Neural crest cell (in vitro differentiated cells): ENCODE data around the gene CSNK1G1. TPM values are rescaled to one million over a fixed set of nuclear protein-coding genes. Genes with fewer than 3 reads are reported as not detected.

Experiments
- DNase-seq: peaks from one replicate; pipeline ENCODE4 v3.0.0; 2021; ENCODE audit warnings: low read depth, mixed read lengths, low spot score
- H3K27ac Mint-ChIP-seq: one replicate; pipeline ENCODE4 v1.8.0; 2021; ENCODE audit warnings: mild to moderate bottlenecking, mixed read lengths; ENCODE audit not compliant: unreplicated experiment
- H3K27me3 Mint-ChIP-seq: 2 replicates; pipeline ENCODE4 v1.8.0; 2021; ENCODE audit warnings: low read depth, mild to moderate bottlenecking, mixed read lengths
- H3K36me3 Mint-ChIP-seq: 2 replicates; pipeline ENCODE4 v1.8.0; 2021; ENCODE audit warnings: low read depth, mild to moderate bottlenecking, mixed read lengths
- H3K4me1 Mint-ChIP-seq: 2 replicates; pipeline ENCODE4 v1.8.0; 2021; ENCODE audit warnings: mixed read lengths
- H3K4me3 Mint-ChIP-seq: one replicate; pipeline ENCODE4 v1.8.0; 2021; ENCODE audit warnings: mild to moderate bottlenecking, mixed read lengths
- H3K9me3 Mint-ChIP-seq: 2 replicates; pipeline ENCODE4 v1.8.0; 2021; ENCODE audit warnings: mixed read lengths
- CTCF ChIP-seq: fragments of 200-600 bp; sonication (generic); conservative IDR thresholded peaks from 2 replicates; pipeline ENCODE4 v1.5.0; 2021; ENCODE audit warnings: antibody characterized with exemption, mild to moderate bottlenecking
- total RNA-seq: library from RNA; stranded (reverse); gene quantifications from 2 replicates; pipeline ENCODE4 v1.2.1, GENCODE V29; 2021

The CSNK1G1 gene
- total RNA-seq, 1 donor from 2014 or later: 15.5 TPM

- TF ChIP-seq CTCF: no peak
- no peaks in the 10 kb centered on the region for H3K36me3 Mint-ChIP-seq
- H3K4me3 Mint-ChIP-seq: no peak overlapping the region
- H3K4me1 Mint-ChIP-seq: peaks cover 11% of the 10 kb centered on the region
- no peak overlapping the region for H3K27ac Mint-ChIP-seq
- H3K9me3 Mint-ChIP-seq: no peaks in the 10 kb centered on the region
- no peaks in the 10 kb centered on the region for H3K27me3 Mint-ChIP-seq
- DNase-seq: no peak
These were observed 71.9 kb downstream of the CSNK1G1 start for GRCh38 chr15:64284042-64284441.

DNA sequence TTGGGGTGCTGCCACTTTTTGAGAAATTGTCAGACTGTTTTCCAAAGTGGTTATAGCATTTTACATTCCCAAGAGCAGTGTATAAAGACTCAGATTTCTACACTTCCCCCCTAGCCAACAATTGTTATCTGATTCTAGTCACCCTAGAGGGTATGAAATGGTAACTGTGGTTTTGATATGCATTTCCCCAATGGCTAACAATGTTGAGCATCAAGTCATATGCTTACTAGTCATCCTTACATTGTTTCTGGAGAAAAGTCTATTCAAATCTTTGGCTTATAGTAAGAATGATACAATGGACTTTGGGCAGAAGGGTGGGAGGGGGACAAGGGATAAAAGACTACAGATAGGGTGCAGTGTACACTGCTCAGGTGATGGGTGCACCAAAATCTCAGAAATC is 73.3 kb downstream of the CSNK1G1 start:
- H3K27ac Mint-ChIP-seq: no peak overlapping the region
- no peak overlapping the region for H3K4me3 Mint-ChIP-seq
- DNase-seq: no peak
- H3K27me3 Mint-ChIP-seq: no peaks in the 10 kb centered on the region
- peaks cover 9% of the 10 kb centered on the region for H3K4me1 Mint-ChIP-seq
- no peak for TF ChIP-seq CTCF
- H3K9me3 Mint-ChIP-seq: no peaks in the 10 kb centered on the region
- H3K36me3 Mint-ChIP-seq: no peaks in the 10 kb centered on the region

DNA sequence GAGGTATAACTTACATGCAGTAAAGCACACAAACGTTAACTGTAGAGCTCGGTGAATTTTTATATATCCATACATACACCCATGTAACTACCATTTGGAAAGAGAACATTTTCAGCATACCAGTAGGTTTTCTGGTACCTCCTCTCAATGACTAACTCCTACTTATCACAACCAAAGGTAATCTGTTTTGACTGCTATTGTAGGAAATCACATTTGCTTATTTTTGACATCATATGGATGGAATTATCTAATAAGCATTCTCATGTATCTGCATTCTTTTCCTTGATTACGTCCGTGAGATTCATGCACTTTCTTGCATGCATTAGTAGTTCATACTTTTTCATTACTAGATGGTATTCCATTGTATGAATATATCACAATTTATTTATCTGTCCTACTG is 76.8 kb downstream of the CSNK1G1 start:
- peaks cover 7% of the 10 kb centered on the region for H3K4me1 Mint-ChIP-seq
- DNase-seq: no peak
- H3K27me3 Mint-ChIP-seq: no peaks in the 10 kb centered on the region
- H3K27ac Mint-ChIP-seq: no peak overlapping the region
- H3K4me3 Mint-ChIP-seq: no peak overlapping the region
- no peaks in the 10 kb centered on the region for H3K36me3 Mint-ChIP-seq
- TF ChIP-seq CTCF: no peak
- H3K9me3 Mint-ChIP-seq: no peaks in the 10 kb centered on the region

DNA sequence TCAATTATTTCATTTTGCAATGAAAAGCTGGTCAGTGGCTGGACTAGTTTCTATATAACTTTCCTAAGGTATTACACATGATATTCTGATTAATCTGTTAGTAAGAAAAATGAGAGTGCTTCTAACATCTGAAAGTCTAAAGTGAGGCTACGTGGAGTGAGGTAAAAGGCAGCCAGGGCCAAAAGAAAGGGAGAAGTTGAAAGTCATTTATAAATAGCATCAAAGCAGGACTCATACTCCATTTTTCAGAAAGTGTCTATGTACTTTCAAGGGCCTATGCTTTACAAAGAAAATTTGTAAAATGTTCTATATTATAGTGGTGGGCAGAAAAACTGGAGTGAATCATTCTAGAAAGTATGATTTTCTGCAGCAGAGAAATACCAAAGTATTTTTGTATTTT is 80.0 kb downstream of the CSNK1G1 start:
- TF ChIP-seq CTCF: no peak
- DNase-seq: no peak
- Mint-ChIP-seq H3K27ac (no peak overlapping the region), H3K27me3 (no peaks in the 10 kb centered on the region), H3K4me1 (peaks cover 9% of the 10 kb centered on the region), H3K4me3 (no peak overlapping the region), H3K36me3 (peaks cover 4% of the 10 kb centered on the region), H3K9me3 (peaks cover 2% of the 10 kb centered on the region)

DNA sequence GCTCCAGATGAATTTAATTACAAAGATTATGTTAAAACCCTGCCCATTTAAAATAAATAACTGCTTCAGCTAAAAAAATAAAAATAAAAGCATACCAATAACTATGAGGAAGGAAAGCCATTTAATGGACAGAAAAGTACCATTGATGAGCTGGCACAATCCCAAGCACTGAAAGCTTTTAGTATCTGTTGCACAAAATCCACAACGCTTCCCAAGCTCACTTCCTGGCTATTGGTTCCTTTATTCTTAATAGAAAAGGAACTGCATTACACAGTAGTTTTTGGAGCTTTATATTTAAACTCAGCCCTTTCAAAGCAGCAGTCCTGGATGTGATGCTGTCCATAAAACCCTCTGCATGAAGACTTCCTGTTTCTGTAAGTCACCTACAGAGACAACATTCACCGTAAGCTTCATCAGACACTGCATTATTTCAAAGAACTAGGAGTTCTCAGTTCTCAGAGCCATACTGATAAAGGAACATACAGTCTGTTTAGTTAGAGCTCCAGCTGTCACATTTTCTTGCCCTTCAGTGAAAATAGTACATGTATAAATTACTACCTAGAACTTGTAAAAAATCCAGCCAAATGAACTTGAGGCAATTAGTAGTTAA is 81.5 kb downstream of the CSNK1G1 start:
- no peaks in the 10 kb centered on the region for H3K27me3 Mint-ChIP-seq
- peaks cover 9% of the 10 kb centered on the region for H3K4me1 Mint-ChIP-seq
- no peak overlapping the region for H3K27ac Mint-ChIP-seq
- H3K36me3 Mint-ChIP-seq: peaks cover 4% of the 10 kb centered on the region
- no peak for DNase-seq
- no peak overlapping the region for H3K4me3 Mint-ChIP-seq
- H3K9me3 Mint-ChIP-seq: peaks cover 2% of the 10 kb centered on the region
- TF ChIP-seq CTCF: no peak
